Suppressor macrophage (primary cell): ENCODE measurements around the gene FAM149B1.
"Not testable (repeated sequence)": the region's sequence is repeated elsewhere in the genome, so short reads cannot be mapped to it uniquely, and the experiment has no call there.

Experiments
- DNase-seq, 4 experiments: peaks; one replicate each; pipeline ENCODE4 v3.0.0-alpha.2; 2020 to 2022

The FAM149B1 gene

DNA sequence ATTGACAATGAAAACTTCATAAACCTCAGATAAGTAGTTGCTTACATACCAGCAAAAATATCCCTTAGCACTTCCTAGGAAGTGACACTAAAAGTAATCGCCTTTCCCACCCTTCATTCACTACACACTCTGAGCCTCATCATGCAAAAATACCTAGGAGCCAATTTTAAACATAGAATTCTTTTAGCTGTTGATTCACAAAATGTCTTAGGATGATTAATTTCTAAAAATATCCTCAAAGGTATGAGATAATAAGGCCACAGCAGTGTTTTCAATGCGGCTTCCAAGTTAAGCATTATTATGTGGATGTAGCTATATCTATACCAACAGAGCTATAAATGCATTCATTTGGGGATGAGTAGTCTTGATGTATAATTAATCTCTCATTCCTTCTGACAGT, 66.0 kb downstream of the FAM149B1 start:
- DNase-seq: no peak

DNA sequence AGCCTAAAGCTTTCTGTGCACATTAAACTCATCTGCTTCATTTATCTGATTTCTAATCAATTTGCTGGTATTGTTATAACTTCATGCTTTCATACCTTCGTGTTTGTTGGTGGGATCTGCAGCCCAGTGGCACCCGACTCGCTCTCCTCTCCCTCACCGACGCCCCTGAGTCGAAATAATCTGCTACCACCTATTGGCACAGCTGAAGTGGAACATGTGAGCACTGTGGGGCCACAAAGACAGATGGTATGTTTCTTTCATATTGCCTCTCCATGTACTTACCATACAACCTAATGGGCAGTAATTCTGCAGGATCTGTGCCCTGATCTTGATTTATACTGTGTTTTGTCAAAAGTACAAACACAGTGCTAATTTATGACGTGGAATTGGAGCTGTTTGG, 66.8 kb downstream of the FAM149B1 start:
- DNase-seq: no peak

GRCh38 chr10:73238990-73239566, 71.2 kb downstream of the FAM149B1 start:
- no peak for DNase-seq

DNA sequence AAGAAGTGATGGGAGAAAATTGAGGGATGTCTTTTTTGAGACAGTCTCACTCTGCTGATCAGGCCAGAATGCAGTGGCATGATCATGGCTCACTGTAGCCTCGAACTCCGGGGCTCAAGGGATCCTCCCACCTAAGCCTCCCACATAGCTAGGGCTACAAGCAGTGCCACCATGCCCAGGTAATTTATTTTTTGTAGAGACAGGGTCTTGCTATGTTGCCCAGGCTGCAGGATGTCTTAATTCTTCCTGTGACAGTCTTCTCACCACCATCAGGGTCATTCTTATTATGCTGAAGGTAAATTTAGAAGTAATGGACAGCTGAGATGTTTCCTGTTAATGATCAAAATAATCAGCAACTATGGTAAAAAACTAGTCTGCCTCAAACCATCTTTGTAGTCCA, 72.0 kb downstream of the FAM149B1 start:
- no peak for DNase-seq

DNA sequence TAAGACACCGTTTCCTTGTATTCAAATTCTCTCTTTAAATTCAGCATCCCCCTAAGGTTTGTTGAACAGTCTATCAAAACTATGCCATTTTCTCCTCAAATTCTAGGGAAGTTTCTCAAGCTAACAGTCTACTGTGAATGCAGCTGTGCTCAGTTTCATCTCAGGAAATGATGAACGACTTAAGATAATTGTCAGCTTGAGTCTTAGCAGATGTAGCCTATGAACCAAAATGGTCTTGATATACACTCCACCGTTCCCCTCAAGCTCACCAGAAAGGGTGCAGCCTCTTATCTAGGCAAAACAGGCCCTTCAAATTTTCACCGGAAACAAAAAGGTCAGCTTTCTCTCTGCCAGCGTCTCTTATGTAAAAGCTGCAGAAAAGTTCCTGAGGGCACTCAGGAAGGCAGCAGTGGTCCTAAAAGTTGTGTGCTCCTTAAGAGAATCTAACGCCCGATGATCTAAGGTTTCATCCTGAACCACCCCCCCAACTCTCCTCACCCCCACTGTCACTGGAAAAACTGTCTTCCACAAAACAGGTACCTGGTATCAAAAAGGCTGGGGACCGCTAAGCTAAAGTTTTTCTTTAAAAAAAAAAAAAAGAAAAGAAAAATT, 77.1 kb downstream of the FAM149B1 start:
- no peak for DNase-seq

GRCh38 chr10:73246322-73246645, 78.4 kb downstream of the FAM149B1 start:
- DNase-seq: no peak

DNA sequence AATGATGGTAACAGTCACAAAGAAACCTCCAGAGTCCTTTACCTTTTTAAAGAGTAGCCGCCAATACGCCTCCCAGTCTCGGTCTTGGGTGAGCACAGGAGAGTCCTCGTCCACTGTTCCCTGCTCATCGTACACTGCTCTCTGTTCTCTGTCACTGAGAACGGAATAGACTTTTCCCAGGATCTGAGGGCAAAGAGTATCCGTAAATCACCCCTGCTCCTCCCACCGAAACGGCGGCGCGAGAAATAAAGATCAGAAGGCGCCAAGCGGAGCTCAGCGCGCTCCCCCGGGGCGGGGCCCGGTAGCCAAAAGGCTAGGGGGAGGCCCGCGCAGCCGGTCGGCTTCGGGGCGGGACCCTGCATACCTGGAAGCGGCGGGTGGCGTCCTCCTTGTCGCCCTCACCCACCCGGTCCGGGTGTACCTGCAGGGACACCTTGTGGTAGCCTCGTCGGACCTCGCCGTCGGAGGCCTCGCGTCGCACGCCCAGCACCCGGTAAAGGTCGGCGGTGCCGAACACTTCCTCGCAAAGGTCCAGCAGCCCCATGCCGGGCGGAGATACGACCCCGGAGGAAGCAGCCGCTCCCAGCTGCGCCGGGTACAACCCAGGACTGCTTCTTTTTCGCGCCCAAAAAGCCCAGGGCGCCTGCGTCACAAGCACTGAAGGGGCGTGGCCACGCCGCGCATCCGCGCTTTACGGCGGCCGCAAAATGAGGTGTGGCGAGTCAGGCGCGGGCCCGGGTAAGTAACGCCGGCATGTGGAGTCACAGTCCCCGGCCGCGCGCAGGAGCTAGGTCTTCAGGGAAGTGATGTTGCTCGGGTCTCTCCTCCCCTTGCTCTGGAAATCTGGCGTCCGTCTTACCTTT, 79.0 kb downstream of the FAM149B1 start, which contains the start of gene DNAJC9:
DNAJC9 (minus strand) TSS at position 610 of the 863 bp plus-strand sequence; CDS start at position 544, 66 bp downstream.
- DNase-seq: peak; percentile 97 to 99 (median 98)

DNA sequence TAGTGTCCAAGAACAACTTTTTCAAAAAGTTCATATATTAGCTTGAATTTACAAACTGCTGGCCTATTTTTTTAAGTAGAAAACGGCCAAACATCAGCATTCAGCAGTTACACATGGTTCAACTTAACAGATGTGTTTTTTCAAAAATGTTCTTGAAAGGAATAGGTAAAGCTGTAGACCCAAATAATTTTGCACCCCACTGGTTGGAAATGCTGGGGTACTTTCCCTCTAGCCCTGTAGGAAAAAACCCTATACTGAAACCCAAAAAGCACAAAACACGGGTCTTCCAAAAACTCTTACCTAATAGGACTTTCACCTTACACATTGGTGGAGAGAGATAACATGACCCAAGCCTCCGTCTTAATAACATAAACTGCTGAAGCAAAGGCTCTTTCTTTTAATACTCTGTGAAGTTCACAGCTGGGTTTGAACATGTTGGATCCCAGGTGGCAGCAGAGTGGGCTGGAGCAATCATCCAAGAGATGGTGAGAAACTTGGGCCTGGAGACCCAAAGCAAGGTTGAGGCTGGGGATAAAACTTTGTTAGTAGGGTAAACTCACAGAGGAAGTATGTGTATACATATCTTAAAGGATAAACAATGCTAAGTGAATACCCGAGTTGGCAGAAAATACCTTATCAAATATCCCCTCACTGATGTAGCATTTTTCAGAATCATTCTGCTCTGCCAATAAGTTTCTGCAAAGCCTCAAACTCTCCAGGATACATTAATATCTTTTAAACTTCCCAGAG, 79.8 kb downstream of the FAM149B1 start:
- DNase-seq: no peak

- DNase-seq: no peak
Observed at GRCh38 chr10:73248259-73248724, 80.4 kb downstream of the FAM149B1 start.

GRCh38 chr10:73251683-73252444, 83.9 kb downstream of the FAM149B1 start:
- DNase-seq: peak in 3 of 4 experiments; percentile 20 to 89 (median 25)

GRCh38 chr10:73252445-73253224, 84.7 kb downstream of the FAM149B1 start, which contains the start of gene MRPS16:
Gene MRPS16, minus strand, starts transcription at chr10:73252644. Its CDS starts 162 bp downstream, at chr10:73252482.
- peak; percentile 94 to 98 (median 96) for DNase-seq

DNA sequence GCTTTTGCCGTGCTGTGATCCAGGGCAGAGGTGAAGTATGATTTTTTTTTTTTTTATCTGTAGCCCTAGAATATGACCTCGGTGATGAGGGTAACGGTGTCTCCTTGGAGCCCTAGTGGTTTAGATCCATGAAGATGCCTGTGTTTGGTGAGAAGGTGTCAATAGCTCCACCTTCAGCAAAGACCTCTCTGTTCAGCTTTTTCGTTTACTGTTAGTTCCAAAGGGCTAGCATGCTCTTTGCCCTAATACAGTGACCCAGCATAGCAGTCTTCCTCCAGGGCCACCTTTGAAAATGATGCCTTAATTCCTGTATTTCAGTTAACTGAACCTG, 85.3 kb downstream of the FAM149B1 start:
- DNase-seq: no peak

GRCh38 chr10:73258612-73259011, 90.7 kb downstream of the FAM149B1 start:
- DNase-seq: not testable (repeated sequence)

DNA sequence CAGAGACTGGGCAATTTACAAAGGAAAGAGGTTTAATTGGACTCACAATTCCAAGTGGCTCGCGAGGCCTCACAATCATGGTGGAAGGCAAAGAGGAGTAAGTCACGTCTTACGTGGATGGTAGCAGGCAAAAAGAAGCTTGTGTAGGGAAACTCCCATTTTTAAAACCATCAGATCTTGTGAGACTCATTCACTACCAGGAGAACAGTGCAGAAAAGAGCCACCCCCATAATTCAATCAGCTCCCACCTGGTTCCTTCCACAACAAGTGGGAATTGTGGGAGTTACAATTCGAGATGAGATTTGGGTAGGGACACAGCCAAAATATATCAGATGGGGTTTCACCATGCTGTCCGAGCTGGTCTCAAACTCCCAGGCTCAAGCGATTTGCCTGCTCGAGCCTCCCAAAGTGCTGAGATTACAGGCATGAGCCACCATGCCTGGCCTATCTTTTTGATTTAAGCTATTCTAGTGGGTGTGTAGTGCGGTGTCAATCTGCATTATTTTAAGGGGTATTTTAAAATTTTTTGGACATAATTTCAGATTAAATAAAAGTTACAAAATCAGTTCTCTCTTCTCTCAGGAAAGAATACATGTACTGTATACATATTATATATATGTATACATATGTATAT, 93.6 kb downstream of the FAM149B1 start:
- DNase-seq: no peak

- DNase-seq: peak in 1 of 4 experiments; percentile 27
Observed at GRCh38 chr10:73262105-73262730, 94.3 kb downstream of the FAM149B1 start.

DNA sequence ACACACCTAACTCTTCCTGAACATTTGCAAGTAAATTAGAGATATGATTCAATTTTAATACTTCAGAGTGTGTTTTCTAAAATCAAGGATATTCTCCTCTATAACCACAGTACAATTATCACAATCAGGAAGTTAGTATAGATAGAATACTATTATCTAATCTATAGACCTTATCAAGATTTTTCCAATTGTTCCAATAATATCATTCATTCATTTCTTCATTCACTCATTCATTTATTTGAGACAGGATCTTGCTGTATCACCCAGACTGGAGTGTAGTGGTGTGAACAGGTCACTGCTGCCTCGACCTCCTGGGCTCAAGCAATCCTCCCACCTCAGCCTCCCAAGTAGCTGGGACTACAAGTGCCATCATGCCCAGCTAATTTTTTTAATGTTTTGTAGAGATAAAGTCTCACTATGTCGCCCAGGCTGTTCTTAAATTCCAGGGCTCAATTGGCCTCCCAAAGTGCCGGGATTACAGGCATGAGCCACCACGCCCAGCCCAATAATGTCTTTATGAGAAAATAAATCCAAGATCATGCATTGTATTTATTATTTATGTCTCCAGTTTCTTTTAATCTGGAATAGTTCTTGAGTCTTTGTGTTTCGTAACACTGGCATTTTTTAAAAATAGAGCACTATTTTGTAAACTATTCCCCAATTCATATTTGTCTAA, 95.1 kb downstream of the FAM149B1 start:
- DNase-seq: no peak

DNA sequence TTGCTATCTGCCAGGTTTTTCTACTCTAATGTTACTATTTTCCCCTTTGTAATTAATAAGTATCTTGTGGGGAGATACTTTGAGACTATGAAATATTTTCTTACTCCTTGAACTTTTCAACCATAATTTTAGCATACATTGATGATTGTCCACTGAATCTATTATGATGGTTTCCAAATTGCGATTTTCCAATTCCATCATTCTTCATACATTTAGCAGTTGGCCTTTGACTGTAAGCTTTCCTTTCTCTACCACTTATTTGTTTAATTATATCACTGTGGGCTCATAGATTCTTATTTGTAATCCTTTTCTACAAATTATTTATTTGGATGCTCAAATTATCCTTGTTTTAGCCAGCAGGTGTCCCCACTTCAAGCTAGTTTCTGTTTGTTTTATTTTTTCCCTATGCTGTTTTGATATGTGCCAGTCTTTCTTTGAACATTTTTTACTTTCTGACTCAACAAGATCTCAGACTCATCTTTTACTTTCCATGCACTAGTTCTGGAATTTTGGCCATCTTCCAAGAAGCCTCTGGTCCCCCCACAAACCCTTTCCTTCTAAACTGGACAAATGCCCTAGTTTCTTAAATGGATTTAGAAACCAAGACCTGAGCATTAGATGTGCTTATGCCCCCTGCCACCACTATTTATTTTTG, 95.9 kb downstream of the FAM149B1 start:
- DNase-seq: peak; percentile 9 to 49 (median 28)

- DNase-seq: no peak
Observed at GRCh38 chr10:73264423-73264822, 96.5 kb downstream of the FAM149B1 start.

DNA sequence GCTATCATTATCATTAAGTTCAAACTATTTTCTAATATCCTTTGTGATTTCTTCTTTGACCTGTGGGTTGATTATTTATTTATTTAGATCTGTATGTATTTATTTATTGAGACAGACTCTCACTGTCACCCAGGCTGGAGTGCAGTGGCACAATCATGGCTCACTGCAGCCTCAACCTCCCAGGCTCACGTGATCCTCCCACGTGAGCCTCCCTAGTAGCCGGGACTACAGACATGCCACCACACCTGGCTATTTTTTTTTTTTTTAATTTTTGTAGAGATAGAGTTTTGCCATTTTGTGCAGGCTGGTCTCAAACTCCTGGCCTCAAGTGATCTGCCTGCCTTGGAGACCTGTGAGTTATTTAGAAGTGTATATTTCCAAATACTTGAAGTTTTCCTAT, 113.2 kb downstream of the FAM149B1 start:
- DNase-seq: no peak
